GM19043 (cell line): Measurements from ENCODE around the gene CIZ1.

Source experiments
- ATAC-seq: cut with Tn5 transposase; IDR thresholded peaks from one replicate; pipeline ENCODE4 v1.9.1; 2021; ENCODE audit warnings: low read depth; ENCODE audit not compliant: unreplicated experiment

CIZ1 gene

DNA sequence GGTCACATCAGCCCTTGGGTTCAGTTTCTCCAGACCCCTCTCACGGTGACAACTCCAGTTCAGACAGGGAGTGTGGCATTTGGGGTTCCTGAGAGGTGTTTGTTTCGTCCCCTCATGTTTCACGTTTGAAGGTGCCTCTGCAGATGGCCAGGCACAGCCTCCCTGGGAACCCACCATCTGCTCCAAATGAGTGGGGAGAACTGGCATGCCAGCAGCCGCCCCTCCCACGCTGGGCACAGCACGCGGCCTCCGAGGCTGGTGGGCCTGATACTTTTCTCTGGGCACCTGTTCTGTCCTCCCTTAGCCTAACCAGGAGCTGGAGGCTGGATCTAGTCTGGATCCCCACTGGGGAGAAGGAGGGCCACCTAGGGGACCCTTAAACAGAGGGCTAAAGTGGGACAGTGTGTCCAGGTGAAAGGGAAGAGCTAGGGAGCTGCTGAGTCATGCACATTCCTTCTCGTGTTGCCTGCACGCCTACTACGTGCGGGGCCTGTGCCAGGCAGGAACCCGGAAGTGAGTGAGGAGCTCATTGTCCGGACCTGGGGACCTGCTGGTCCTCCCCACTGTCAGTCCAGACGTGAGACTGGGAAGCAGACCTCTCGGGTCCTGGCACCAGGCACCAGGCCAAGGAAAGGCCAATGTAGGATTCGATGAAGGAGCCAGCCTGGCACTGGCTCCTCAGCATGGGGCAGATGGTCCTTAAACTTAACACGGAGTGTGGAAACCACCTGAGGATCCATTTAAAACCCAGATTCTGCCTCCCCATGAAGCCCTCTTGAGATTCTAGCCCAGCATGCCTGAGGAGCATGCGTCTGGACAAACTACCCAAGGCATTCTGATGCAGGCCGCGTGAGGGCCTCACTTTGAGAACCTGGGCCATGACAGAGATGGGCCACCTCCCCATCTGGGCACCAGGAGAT, 23.5 kb upstream of the CIZ1 start:
- ATAC-seq = no peak

DNA sequence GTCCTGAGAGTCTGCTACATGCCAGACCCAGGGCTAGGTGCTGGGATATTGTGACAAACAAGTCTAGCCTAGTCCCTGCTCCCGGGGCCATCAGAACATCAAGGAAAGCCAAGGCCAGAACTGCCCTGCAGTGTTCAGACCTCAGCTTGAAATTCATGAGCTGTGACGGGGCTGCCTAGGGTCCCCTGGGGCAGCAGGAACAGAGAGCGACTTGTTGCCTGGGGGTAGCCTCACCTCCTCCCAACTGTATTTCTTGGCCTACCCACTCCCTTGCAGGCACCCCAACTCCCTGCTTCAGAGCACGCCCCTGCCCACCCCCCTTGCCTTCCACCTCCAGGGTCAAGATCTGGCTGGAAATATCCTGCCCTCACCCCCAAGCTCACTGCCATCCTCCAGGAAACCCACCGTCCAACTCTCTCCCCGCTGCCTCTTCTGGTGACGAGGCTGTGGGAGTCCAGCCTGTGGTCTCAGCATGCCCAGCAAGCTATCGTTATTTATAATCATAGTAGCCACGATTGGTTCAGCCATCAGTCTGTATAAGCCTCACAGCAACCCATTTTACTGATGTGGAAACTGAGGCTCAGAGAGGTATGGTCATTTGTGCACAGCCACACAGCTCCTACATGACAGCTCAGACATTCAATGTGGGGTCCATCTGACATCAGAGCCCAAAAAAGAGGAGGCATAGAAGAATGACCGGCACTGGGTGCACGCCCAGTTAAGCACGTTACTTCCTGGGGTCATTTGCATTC, 22.6 kb upstream of the CIZ1 start:
- ATAC-seq = no peak

DNA sequence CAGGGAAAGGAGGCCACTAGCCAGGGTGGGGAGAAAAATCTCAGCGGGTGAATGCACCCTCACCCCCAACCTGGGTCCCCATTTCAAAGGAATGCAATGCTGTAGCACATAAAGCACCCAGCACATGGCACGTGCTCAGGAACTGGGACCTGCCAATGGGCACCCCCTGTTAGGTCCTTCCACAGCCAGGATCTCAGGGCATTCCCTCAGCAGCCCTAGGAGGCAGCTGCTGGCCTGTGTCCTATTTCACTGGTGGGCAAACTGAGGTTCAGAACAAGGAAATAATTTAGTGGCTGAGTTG, 20.6 kb upstream of the CIZ1 start:
- no peak for ATAC-seq

DNA sequence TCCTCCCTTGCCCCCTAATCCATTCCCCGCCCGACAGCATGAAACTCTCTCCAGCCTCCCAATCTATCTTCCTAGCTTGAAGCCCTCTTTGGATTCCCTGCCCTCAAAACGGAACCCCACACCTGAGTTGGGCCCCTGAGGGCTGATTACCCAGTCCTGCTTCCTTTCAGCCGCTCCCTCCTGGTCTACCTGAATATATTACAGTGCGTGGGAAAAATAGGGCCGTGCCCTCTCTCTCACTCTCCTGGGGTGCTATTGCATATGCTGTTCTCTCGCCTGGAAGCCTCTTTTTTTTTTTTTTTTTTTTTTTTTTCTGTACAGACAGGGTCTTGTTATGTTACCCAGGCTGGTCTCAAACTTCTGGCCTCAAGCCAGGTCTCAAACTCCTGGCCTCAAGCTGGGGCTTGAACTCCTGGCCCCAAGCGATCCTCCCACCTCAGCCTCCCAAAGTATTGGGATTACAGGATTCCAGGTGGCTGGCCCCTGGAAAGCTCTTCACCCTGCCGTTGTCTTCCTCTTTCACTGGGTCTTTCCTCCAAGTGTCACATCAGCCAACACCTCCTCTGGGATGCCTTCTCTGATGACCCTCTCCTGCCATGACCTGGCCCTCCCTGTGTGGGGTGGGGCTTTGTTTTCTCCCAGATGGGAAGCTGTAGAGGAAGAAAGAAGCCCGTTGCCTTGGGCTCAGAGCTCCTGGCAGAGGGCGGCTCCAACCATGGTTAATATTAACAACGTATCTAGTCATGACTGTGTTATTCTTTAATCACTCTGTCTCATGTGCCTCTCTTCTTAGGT, 20.0 kb upstream of the CIZ1 start:
- ATAC-seq = no peak

DNA sequence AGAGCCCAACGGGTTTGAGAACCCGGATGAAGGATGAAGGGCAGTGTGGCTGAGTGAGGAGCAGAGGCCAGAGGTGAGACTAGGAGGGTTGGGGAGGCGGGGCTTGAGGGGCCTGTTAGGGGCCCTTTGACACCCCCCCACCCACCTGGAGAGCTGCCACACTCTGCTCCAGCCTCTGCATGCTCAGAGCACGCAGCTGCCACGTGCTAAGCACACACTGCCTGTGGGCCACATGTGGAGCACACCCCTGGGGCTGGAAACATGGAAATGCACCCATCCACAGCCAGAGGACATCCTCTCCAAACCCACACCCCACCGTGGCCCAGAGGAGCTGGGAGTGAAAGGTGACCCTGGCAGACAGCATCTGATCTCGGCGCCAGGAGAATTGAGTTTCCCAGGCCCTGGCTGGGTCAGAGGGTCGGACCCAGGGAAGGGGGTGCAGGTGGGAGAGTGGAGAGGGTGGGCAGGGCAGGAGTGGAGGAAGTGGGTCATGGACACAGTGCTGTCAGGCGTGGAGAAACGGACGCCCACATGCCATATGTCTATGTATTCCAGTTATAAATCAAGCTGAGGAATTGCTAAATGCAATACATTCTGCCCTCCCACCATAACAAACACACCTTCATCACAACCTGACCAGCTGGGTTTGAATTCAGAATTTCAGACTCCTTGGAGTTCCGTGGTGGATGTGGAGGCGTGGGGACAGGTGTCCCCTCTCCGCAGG, 17.7 kb upstream of the CIZ1 start:
- ATAC-seq = no peak

DNA sequence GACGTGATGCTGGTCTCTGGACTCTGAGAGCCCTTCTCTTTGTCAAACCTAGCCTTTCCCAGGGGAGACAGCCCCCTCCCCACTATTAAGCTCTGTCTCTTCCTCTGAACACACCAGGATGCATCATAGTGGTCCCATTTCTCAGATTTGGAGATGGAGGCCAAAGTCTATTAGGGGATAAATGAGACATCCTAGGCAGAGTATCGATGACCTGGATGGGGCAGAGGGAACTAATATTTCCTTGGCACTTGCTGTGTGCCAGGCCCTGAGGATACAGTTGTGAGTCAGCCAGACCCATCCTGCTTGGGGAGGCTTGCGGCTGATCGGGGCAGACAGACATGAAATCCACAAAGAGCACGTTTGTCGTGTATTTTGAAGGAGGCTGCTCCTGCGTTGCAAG, 17.0 kb upstream of the CIZ1 start:
- no peak for ATAC-seq

DNA sequence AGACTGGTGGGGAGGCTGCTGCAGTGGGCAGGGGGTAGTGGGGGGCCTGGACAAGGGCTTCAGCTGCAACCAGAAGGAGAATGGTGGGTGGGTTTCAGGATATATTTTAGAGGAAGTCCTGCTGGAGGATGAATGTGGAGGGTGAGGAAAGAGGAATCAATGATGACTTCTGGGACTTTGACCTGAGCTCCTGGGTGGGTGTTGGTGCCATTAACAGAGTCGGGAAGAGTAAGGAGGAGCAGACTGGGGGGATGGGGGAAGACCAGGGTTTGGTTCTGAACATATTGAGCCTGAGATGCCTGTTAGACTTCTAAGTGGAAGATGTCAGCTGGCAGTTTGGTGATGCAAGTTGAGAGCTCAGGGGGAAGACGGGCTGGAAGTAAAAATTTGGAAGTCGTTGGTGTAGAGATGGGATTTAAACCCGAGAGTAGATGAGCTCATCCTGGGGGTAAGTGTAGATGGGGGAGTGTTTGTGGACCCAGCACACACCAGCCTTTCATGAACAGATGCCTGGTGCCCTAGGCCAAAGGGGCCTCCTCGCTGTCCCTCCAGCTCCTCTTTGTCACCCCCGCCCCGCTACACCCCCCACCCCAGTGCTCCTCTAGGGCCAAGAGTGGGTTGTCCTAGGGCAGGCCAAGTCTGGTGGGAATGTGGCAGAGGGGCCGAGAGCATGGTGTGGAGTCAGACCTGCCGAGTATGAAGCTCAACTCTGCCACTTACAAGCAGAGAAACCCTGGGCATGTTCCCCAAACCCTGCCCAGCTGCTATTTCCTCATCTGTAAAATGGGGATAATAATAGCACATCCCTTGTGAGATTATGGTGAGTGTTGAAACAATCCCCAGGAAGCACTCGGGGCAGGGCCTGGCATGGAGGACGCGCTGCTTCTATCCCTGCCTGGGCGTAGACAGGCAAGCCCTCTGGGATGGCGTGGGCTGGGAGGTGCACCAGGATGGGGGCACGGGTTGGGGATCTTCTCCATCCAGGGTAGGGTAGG, 15.8 kb upstream of the CIZ1 start:
- no peak for ATAC-seq

DNA sequence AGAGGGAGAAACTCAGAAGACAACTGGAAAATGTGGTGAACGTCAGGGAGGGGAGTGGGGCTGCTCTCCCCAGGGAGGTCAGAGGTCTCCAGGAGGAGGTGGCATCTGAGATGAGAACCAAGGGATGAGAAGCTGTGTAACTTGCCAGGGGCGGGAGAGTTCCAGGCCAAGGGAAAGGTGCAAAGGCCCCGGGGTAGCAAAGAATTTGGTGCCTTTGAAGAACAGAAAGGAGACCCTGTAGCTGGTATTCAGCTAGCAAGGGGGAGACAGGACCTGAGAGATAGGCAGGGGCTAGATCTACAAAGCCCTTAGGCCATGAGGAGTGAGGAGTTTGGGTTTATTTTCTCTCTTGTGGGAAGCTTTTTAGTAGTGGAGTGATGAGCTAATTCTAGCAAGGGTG, 15.1 kb upstream of the CIZ1 start:
- no peak for ATAC-seq

DNA sequence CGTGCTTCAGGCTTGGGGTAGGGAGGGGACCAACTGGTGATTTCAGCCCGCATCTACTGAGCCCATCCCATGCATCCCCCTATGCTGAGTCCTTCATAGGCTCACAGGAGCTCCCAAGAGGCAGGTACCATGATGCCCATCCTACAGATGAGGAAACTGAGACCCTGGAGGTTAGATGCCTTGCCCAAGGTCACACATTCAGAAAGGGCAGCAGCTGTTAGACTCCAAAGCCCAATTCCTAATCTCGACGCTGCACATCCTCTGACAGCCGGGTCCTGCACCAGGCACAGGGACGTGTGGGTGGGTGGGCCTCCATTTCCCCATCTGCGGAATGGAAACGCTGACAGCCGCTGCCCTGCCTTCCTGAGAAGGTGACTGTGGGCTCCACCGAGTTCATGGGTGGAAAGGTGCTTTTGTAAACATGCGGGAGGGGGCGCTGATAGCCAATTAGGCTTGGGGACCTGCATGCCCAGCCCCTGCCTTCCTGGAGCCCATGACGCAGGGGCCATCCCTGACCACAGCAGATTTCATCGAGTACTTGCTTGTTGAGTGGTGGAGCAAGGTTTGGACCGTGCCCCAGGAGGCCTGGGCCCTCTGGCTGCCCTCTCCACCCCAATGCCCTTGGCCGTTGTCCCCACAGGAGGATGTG, 14.0 kb upstream of the CIZ1 start:
- ATAC-seq = no peak

DNA sequence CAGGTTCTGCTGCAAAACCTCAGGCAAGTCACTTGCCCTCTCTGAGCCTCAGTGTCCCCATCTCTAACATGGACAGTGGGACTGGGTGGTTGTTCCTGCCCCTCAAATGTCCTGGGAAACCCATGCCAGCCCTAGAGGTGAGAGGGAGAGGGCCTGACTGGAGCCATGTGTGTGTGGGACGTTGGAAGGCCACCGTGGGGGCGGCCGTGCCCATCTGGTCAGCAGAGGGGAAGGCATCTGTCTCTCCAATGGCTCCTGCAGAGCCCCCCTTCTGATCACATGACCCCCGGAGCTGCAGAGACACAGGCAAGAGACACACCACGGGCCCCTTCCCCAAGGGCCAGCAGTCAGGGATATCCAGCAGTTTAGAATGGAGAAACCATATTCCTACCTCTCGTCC, 13.5 kb upstream of the CIZ1 start:
- no peak for ATAC-seq

DNA sequence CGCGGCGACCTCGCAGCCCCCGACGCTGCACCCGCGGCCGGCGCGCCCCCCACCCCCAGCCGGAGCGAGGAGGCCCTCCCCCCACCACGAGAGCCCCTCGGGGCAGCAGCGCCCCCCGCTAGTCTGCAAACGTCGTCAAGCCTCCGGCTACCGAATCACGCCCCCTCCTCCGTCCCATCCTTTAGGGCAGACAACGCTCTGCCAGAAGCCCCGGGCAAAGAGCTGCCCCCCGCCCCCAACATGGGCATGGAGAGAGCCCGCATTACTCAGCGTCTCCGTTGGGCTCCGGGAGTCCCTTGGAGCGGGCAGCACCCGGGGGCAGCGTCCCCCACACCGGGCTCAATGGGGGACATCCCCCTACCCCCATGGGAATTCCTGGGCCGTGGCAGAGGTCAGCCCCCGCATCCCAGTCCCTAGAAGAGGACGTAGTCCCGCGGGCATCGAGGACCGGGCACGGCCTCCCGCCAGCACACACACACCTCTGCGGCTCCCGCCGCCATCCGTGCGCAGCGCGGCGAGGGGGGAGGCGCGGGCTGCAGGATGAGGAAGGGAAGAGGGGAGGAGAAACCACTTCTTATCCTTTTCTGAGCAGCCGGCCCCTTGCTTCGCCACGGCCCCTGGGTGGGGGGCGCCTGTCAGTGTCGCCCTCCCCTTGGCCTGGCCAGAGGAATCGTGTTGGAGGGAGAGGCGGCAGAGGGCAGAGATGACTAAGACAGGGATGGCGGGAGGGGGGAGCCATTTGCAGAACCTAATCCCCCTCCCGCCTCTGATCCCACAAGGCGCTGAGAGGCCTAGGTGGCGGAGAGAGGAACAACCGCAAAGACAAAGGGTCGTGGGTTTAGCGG, 12.6 kb upstream of the CIZ1 start:
- no peak for ATAC-seq

DNA sequence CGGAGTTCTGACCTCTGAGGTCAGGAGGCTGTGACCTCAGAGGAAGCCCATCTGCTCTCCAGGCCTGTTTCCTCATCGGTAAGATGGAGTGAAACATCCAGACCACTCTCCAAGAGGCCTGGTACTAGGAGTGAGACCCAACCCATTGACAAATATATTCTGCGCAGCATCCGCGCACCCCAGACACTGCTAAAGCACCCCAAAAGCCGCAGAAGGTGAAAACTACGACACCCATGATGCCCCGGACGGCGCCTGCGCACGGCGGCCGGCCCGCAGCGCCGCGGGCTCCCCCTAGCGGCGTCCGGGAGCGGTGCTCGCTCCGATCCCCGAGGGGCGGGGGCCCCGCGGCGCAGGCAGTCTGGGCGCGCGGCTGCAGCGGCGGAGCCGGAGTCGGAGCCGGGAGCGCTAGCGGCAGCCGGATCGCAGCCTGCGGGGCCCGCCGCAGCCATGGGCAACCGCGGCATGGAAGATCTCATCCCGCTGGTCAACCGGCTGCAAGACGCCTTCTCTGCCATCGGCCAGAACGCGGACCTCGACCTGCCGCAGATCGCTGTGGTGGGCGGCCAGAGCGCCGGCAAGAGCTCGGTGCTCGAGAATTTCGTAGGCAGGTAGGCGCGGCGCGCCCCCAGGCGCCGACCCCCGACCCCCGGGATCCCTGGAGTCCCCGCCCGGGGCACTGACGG, 11.8 kb upstream of the CIZ1 start, which contains the start of gene DNM1:
Gene DNM1, plus strand, starts transcription at position 356 of the 683 bp plus-strand sequence. Its CDS starts 92 bp downstream, at position 448.
- peak; percentile 68 for ATAC-seq

DNA sequence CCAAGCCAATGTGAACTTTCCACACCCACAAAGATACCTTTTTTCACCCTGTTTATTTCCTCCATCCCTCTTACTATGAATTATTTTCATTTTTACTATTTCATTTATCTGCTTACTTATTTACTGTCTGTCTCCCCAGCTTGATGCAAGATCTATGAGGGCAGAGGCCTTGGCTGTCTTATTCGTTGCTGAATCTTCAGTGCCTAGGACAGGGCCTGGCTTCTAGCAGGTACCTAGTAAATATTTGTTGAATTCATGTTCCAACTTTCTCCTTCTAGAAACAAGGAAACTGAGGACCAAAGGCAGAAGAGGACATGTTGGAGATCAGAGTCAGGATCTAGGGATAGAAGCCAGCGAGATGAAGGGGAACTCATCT, 11.3 kb upstream of the CIZ1 start:
- ATAC-seq = no peak

DNA sequence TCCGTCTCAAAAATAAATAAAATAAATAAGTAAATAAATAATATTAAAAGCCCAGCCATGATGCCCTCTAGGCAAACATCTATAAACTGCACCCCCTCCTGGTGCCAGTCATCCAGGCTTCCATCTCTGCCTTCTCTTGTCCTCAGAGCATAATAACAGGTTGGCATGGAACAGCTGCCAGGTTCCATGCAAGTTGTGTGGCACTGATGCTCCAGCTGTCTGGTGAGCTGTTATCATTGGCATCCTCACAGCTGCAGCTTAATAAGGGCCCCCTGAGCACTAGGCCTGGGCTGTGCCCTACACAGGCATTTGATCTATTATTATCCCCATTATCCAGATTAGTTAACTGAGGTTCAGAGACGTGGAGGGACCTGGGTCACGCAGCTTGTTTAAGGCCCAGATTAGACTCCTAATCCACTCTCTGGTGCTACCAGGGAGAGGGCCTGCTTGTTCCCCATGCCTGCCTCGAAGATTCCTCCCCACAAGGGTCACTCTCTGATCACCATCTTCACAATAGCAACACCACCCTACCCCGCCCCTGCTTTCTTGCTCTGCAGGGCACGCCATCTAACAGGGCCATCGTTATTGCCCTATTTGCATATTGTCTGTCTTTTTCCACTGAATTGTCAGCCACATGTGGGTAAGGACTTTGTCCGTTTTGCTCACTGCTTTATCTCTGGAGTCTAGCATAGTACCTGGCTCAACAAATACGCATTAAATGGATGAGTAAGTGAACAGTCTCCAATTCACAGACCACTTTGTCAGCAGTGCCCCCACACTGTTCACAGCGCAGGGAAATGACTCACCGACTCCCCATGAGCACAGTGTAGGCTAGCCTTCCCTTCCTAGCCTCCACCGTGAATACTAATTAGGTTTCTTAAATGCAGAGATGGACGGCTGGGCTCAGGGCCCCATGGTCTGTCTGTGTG, 10.3 kb upstream of the CIZ1 start:
- ATAC-seq = no peak

DNA sequence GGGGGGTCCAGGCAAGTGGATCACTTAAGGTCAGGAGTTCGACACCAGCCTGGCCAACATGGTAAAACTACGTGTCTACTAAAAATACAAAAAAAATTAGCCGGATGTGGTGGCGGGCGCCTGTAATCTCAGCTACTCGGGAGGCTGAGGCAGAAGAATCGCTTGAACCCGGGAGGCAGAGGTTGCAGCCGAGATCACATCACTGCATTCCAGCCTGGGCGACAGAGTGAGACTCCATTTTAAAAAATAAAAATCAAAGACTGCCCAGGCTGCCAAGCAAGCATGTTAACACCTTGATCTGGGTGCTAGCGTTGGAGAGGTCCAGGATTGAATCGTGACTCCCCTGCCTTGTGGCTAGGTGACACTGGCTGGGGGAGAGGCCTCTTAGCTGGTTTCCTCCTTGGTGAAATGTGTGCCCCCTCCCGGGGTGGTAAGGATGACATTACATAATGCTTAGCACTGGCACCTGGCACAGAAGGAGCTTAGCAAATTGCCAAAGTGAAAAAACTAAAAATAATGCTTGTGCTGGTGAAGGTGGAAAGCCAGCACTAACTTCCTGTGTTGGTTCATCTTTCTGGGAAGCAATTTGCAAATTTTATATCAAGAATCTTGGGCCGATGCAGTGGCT, 2.2 kb upstream of the CIZ1 start:
- ATAC-seq = no peak
